SK-N-DZ (cell line): ENCODE data around the gene NHLH1.
"Not testable (repeated sequence)": the region's sequence is repeated elsewhere in the genome, so short reads cannot be mapped to it uniquely, and the experiment has no call there.

ENCODE experiments used
- DNase-seq: peaks from one replicate; pipeline ENCODE4 v3.0.0-alpha.2; 2015; ENCODE audit warnings: low spot score

The NHLH1 gene

DNA sequence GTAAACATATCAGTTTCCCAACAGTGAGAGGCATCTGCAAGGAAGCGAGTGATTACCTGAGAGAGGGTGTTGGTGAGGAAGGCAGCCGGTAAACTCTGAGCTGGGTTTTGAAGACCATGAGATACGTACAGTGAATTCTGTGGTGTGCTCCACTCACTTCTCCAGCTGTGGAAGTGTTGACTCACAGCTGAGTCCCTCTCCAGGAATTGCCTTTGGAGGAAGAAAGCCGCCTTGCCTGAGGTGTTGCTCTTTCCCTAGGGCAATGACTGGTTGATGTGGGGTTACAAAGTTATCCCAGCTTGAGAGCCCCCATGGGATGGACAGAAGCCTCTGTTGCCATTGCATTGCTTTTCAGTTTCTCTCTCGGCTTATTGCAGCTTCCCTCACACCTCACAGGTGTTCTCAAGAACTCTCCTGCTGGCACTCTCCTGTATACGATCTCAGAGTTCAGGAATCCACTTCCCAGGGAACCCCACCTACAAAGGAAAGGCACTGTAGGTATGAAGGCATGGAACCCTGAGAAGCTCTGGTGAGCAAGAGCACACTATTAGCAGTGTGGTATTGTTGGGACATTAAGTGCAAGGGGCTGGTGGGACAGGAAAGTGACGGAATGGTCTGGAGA, 10.8 kb downstream of the NHLH1 start:
- DNase-seq: no peak

- not testable (repeated sequence) for DNase-seq
Observed at GRCh38 chr1:160384812-160385211, 17.9 kb downstream of the NHLH1 start.

DNA sequence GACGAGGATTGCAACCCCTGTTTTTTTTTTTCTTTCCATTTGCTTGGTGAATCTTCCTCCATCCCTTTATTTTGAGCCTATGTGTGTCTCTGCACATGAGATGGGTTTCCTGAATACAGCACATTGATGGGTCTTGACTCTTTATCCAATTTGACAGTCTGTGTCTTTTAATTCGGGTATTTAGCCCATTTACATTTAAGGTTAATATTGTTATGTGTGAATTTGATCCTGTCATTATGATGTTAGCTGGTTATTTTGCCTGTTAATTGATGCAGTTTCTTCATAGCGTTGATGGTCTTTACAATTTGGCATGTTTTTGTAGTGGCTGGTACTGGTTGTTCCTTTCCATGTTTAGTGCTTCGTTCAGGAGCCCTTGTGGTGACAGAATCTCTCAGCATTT, 21.5 kb downstream of the NHLH1 start:
- DNase-seq: not testable (repeated sequence)

DNA sequence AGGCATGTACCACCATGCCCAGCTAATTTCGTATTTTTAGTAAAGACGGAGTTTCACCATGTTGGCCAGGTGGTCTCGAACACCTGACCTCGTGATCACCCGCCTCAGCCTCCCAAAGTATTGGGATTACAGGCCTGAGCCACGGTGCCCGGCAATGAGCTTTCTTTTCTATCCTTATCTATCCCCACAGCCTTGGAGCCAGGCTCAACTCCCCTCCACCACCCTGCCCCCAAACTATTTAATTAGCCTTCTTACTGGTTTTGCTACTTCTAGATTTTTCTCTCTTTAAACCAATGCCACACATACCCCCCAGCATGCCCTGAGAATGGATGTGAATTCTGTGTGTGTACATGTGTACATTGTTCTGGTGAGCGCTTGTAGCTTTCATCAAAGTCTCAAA, 27.8 kb downstream of the NHLH1 start:
- DNase-seq: no peak

- DNase-seq: no peak
Observed at GRCh38 chr1:160397651-160398050, 30.8 kb downstream of the NHLH1 start.

DNA sequence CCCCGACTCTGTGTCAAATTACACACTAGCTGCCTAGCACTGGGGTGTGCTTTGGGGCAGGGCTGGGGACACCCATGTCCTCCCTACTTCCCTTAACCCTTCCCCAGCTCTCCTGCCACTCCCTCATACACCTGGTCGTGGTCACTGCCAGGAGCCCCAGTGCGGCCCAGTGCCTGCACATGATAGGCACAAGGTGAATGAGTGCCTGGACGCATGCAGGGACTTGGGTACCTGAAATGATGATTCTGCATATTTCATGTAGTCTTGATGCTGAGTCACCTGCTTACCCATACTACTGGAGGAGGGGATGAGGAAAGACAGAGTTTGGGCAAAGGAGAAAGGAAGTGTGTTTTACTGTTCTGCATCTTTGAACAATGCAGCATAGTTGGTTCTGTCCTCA, 32.0 kb downstream of the NHLH1 start:
- no peak for DNase-seq

DNA sequence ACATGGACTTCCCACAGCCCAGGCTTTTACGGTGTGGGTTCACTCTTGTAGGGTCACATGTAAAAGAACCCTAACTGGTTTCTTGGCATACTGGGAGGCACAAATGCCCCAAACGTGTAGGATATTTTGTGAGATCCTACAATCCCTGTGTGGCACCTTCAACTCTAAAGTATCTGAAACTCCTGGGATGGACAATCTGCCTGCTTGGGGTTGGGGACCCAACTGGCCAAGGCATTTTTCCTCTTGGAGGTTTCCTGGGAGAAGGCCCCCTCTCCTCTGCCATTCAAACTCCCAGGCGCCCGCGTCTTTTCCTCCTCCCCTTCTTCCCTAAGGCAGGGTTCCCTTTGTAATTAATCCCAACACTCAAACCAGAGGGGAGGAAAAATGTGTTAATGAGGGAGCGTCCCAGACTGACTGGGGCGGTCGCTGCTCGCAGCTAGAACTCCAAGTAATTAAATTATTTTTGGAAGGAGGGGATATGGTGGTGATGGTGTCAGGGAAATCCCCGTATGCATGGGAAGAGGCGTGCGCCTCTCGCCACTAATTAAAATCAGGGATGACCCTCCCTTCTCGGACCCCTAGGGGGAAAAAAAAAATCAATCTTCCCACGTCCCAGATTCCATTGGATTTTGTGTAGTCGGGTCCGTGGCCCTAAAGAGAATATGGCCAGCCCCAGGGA, 32.8 kb downstream of the NHLH1 start:
- peak; percentile 62 for DNase-seq

DNA sequence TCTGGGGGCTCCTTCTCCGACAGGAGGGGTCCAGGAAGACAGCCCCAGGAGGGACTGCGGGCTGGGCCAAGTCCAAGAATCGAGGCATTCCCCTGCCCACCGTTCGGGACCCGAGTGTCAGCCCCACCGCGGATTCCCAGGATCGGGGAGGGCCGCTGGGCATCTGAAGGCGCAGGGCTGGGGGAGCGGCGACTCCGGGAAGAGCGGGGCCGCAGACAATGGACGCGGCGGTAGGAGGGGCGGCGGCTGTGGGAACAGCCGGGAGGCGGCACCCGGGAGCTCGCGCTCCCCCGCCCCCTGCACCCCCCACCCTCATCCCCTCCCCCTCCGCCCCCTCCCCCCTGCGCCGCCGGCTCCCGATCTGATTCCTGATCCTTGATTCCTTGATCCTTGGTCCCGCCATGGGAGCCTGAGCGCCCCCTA, 33.4 kb downstream of the NHLH1 start, which contains the start of gene VANGL2:
Gene VANGL2, plus strand, starts transcription at position 342 of the 423 bp plus-strand sequence. CDS start 15,274 bp downstream, outside the sequence.
- peak; percentile 83 for DNase-seq

- peak; percentile 57 for DNase-seq
Observed at GRCh38 chr1:160400646-160401486, 34.0 kb downstream of the NHLH1 start.

DNA sequence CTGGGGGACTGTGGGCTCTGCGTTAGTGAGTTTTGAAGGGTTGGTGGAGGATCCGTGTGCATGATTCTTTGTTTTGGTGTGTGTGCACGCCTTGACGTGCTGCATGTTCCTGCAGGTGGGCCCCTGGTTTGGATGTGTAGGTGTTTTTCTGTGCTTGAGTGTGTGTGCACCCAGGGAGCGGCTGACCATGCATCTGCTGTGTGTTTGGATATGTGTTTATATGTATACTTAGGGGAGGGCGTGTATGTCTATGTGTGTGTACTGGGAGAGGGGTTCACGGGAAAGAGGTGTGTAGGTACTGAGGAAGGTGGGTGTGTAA, 34.6 kb downstream of the NHLH1 start:
- DNase-seq: no peak

- no peak for DNase-seq
Observed at GRCh38 chr1:160402001-160402795, 35.3 kb downstream of the NHLH1 start.

- DNase-seq: no peak
Observed at GRCh38 chr1:160403244-160403643, 36.4 kb downstream of the NHLH1 start.

- DNase-seq: no peak
Observed at GRCh38 chr1:160404094-160404493, 37.2 kb downstream of the NHLH1 start.

DNA sequence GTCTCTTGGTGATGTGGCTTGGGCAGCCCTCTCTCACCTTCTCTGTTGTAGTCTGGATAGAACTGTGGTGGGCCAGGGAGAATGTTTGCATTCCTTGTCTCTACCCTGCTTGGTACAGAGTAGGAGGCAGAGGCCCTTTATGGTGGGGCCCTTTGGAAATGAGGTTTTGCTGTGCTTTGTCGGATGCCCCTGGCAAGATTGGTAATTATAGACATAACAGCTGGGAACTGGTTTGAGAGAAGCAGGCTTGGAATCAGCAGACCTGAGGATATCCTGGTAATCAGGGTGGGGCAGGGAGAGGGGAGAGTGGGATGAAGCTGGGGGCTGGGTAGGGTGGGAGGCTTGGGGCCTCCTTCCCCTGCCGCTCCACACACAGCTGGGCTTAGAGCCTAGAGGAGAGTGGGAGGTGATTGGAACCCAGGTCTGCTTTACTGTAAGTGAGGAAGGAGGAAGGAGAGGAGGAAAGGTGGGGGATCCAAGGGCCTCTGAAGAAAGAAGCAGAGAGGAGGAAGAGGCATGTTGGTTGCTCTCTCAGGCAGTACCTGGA, 38.5 kb downstream of the NHLH1 start:
- no peak for DNase-seq

- no peak for DNase-seq
Observed at GRCh38 chr1:160406131-160406968, 39.5 kb downstream of the NHLH1 start.

DNA sequence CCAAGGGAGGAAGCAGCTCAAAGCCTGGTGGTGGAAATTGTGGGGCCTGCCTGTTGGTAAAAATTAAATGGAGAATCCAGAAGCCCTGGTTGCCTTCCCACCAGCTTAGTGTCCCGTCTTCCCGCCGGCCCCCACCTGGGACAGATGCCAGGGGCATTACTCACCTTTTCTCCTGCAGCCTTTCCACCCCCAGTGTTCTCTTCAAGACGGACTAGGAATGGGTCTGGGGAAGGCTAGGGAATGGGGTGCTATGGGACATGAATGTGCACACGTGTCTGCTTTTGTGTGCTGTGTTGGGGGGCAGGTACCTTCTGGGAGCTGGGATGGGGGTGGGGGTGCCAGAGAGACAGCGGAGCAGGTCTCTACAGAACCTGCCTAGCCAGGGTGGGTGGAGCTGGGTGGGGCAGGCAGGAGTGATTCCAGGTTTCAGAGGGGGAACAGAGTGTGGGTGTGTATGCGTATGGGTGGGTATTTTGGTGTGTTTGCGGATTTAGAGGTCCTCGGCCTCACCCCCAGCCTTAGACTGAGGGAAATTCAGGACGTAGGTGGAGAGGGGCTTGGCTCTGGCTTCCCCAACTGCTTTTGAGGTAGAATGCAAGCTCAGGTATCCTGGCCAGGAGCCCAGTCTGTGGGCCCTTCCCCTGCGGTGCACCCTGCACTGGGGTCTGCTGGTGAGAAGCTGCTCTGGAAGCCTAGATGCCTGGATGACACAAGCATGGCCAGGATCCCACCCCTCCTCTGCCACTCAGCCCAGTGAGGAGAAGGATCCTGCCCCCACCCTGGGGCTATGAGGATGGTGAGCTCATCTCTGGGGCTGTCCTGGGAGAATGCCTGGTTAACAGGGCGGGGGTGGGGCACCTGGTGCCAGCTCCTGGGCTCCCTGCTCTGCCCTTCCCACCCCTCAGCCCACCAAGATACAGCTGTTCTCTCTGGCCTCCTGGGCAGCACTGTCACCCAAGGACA, 41.2 kb downstream of the NHLH1 start:
- no peak for DNase-seq

DNA sequence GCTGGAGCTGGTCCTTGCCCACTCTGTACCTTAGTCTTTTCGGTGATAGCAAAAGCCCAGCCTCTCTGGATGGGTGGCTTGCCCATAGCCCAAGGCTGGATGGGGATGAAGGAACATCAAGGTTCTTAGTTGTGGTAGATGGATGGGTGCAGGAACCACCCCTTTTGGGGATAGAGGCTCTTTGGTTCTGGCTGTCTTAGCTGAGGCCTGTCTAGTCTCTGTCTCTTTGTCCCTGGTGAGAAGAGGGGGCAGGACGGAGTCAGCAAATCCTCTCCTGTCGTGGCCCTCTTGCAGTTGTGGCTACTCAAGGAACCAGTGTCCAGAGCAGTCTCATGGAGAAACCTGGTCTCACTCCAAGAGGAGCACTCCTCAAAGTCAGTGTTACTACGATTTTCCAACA, 42.0 kb downstream of the NHLH1 start:
- DNase-seq: no peak

DNA sequence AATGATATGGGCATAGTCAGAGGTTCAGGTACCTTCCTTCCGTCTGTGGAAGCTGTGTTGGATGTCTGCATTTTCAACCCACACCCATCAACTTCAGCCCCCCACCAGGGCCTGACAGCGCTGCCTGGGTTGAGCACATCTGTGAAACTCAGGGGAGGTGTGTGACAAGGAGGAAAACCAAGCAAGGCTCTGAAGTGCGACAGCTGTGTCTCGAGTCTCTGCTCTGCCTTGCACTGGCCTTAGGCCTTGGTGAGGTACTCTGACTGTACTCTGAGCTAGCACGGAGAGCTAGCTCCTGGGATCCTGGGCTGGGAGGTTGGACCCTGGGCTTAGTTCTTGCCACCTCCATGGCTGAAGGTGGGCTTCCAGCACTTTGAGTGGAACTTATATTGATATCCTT, 42.6 kb downstream of the NHLH1 start:
- DNase-seq: no peak

DNA sequence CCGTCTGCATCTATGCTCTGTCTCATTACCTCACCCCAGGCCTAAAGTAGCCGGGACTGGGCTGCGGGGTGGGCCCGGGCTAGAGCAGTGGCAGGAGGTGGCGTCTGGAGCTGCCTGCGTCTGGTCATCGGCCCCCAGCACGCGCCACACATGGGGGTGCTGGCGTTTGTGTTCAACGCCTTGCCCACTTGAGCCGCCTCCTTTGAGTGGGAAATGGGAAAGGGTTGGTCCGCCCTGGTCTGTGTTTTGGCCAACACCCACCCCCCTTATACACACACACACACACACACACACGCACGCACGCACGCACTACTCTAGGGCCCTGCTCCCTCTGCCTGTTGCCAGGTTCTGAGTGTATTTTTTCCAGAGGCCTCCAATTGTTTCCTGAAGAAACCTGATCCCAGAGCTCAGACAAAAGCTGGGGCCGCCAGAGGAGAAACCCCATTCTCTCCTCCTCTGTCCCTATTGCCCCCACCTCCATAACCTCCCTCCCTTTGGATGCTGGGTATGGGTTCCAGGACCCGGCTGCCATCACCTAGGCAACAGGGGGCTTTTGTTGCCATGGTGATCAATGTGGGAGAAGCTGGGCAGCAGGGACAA, 43.6 kb downstream of the NHLH1 start:
- peak; percentile 21 for DNase-seq
